NCI-H345 treated with DMSO at 0.1 percent for 48 hours (cell line): ENCODE results near the gene PCNX1.
A peak's percentile ranks its signal among the peaks of the same experiment; 100 is the strongest.
"Not testable (repeated sequence)": the region's sequence is repeated elsewhere in the genome, so short reads cannot be mapped to it uniquely, and the experiment has no call there.

Source experiments
- DNase-seq: peaks from one replicate; lab custom pipeline; 2025; ENCODE audit not compliant: unreplicated experiment; lab: John Stamatoyannopoulos, UW

PCNX1 gene

DNA sequence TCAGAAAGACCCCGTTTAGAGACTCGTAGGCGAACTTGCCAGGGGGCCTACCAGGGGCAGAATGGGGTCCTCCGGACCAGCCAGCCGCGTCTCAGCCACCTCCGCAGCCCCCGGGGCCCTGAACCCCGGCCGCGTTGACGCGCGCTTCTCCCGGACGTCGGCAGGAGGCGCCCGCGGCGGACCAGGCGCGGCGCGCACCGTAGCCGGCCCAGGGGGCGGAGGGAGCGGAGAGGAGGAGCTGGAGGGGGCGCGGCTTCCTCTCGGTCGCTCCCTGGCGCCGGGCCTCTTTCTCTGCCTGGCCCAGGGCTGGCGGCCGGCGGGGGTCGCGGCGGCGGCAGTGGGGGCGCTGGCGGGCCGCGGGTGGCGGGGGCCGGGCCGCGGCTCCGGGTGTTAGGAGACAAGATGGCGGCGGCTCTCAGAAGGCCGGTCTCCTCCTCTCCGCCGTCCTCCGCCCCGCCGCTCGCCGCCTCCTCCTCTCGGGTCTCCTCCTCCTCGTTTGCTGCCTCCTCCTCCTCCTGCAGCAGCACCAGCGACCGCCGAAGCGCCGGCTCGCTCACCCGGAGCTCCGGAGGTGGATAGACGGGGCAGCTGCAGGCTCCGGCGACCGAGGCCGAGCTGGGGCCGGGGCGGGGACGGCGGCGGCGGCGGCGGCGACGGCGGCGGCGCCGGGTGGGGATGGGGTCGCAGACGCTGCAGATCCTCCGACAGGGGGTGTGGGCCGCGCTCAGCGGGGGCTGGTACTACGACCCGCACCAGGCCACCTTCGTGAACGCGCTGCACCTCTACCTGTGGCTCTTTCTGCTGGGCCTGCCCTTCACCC is at the start of gene PCNX1:
Gene PCNX1, plus strand, starts transcription at position 284 of the 820 bp plus-strand sequence. Its CDS starts 392 bp downstream, at position 676.
- DNase-seq: peak; percentile 79

GRCh38 chr14:70857496-70857890 is 49.8 kb upstream of the PCNX1 start:
- no peak for DNase-seq

- no peak for DNase-seq
Observed at GRCh38 chr14:70858641-70859040, 48.6 kb upstream of the PCNX1 start.

- not testable (repeated sequence) for DNase-seq
Observed at GRCh38 chr14:70866992-70867391, 40.3 kb upstream of the PCNX1 start.

- DNase-seq: no peak
Observed at GRCh38 chr14:70871001-70871400, 36.3 kb upstream of the PCNX1 start.

GRCh38 chr14:70871863-70872677 is 35.2 kb upstream of the PCNX1 start:
- no peak for DNase-seq

- no peak for DNase-seq
Observed at GRCh38 chr14:70872678-70873020, 34.6 kb upstream of the PCNX1 start.

GRCh38 chr14:70873627-70874026 is 33.6 kb upstream of the PCNX1 start:
- DNase-seq: no peak

- not testable (repeated sequence) for DNase-seq
Observed at GRCh38 chr14:70875811-70876460, 31.3 kb upstream of the PCNX1 start.

DNA sequence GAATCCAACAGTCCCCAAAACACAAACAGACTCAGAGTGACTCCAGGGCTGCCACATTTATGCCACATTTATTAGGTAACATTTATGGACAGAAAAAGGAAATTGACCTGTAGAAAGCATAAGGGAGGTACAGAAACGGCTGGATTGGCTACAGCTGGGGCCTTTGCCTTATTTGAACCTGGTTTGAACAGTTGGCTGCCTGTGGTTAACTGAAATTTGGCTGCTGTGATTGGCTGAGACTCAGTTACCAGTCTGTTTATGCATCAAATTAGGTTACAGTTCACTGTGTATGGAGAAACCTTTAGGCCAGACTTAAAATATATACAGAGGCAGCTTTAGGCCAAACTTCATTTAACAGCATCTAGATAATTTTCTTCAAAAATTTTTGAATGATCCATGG is 27.8 kb upstream of the PCNX1 start:
- no peak for DNase-seq

DNA sequence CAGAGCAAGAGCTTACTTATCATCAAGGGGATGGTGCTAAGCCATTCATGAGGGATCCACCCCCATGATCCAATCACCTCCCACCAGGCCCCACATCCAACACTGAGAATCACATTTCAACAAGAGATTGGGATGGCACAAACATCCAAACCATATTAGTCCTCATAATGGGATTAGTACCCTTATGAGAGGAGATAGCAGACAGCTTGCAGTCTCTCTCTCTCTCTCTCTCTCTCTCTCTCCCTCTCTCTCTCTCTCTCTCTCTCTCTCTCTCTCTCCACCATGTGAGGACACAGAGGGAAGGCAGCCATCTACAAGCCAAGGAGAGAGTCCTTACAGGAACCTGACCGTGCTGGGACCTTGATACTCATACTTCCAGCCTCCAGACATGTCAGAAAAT is 26.4 kb upstream of the PCNX1 start:
- DNase-seq: not testable (repeated sequence)

DNA sequence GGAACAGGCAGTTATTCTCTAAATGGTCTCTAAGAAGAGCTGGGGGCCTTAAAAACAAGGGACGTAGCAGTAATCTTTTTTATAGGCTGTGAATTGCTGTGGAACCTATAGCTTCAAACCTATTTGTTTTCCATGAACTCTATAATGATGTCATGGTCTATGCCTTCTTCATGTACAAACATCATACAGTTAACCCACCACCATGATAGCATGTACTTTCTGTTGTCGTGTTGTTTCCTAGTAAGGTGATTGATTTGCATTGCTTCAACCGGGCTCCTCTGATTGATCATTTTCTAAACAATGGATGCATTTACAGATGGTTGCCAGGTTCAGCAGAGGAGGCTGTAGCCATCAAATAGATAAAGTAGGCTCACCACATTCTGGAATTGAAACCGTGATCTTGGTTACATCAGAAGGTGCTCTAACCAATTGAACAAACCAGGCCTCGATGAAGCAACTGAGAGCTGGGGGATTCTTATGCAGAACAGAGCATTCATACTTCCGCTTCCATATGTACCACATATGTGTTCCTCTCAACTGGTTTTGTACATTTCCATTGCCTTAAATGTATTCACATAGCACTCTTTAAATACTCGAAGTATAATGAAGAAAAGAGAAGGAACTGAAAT is 25.6 kb upstream of the PCNX1 start:
- DNase-seq: no peak

DNA sequence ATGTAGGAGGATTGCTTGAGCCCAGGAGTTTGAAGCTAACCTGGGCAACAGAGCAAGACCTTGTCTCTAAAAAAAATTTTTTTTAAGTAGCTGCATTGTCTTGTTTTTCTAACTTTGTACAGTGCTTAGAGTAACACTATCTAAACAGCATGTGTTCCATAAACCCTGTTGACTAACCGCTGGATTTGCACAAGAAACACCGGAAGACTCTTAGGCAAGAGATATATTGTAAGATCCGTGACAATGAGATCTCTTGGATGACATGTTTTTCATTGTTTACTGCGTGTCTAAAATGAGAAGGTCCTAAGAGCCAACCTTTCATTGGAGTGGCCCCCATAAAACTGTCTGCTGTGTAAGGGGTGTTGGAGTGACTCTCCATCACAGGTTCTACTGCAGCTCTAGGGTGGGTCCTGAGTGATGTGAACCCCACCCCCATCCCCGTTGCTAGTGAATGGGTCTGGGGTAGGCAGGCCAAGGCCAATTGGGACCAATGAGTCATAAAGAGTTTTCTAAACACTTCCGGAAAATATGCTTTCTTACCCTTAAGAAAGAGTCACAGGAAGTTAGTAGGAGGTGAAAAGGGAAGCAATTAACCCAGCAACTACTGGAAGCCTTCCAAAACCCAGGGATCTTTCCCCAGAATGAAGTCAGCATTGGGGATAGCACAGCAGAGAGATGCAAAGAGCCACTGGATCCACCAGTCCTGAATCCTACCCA is 24.3 kb upstream of the PCNX1 start:
- DNase-seq: no peak

DNA sequence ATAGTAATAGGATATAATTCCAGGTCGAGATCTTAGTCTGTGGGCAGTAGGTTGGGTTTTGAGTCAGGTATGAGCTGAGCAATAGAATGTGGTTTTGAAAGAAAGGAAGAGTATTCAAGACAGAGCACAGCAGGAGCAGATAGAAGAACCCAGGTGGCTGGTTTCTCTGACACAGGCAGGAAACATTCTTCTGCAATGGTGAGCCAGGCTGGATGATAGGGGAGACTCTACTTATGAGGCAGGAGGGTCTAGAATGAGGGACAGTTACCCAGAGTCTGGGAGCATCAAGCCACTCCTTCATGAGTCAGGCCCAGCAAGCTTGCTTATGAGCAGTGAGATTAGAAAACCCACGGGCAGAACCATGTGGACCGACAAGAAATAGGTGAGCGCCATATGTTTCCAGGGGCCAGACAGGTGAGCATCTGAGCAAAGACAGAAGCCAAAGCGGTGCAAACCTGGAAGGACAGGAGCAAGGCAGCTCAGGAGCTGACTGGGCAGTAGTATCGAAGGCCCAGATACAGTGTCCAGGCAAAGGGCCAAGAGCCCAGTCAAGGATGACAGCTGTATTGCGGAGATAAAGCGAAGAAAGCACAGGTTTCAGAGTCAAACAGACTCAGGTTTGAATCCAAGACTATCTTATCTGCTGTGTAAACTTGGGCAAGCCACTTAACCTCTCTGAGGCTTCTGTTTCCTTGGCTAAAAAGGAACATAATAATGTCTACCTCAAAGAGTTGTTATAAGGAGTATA is 22.5 kb upstream of the PCNX1 start:
- no peak for DNase-seq

DNA sequence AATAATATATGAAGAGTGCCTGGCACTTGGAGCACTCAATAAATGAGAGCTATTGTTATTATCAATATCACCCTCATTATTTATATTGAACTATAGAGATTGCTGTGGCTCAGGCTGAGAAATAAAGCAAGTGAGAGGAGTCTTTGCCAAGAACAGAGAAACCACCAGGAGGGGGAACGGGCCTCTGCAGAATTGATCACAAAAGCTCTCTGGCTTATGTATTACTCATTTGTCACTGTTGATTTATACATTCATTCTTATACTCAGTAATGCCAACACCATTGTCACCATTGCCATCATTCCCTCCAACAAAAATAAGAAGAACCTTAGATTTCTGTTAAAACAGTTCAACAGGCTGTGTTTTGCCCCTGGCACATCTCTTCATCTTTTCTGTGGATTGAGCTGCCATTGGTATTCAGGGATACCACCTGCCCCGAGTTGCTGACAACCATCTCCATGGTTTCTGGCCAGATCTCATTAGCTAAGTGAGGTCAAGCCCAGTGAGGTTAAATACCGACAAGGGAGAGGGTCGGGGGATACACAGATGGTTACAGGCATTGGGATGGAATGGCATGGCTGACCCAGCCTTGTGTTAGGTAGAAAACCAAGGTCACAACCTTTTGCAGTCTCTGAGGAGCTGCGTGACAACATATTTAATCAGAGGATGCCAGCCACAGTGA is 21.8 kb upstream of the PCNX1 start:
- DNase-seq: no peak

DNA sequence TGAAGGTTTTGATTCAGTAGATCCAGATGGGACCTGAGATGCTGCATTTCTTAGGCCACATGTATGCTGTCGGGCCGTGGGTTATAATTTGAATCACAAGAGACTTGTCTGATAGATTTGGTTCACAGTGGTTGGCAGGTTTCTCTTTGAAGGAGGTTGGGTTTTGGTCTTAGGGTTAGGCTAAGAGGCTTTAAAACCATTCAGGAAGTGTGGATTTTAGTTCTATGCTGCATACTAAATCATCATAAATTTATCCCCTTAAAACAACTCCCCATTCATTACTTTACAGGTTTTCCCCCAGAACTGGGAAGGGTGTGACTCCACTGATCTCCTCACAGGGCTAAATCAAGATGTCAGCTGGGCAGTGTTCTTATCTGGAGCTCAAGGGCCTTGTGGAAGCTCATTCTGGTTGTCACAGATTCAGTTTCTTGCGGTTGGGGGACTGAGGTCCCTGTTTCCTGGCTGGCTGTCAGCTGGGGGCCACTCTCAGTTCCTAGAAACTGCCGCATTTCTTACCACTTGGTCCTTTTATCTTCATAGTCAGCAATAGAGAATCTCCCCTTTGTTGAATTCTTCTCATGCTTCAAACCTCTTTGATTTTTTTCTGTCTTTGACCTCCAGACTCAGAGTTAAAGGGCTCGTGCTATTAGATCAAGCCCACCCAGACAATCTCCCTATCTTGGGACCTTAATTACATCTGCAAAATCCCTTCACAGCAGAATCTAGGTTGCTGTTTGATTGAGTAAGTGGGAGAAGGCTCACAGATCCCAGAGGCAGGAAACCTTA is 20.6 kb upstream of the PCNX1 start:
- DNase-seq: no peak

DNA sequence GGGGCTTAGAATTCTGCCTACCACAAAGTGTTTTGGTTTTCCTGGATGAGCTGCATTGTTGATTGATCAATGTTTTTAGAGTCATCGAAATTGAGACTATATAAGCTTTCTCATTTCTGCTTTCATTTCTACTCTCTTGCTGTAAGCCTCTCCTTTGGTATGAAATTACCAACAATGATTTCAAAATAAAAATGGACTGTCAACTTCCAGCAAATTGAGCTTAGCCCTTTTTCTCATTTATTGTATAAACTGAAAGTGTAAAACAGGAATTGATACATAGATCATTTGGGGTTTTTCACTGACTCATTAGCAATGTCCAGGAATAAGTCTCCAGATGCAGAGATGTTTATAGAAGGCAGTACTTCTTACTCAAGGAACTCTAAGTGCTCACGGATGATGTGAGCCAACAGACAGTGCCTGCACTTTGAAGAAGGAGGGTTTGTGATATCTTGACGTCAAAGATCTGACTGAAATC is 20.0 kb upstream of the PCNX1 start:
- no peak for DNase-seq

- no peak for DNase-seq
Observed at GRCh38 chr14:70887737-70888499, 19.3 kb upstream of the PCNX1 start.
